GM12878 (cell line): ENCODE data around the gene MAN1B1. TPM values are rescaled to one million over a fixed set of nuclear protein-coding genes. Genes with fewer than 3 reads are reported as not detected.

Source experiments
- ATAC-seq: fragments of 200-7000 bp; cut with Tn5 transposase; 3 replicates; pipeline ENCODE4 v1.9.1; 2020; ENCODE audit warnings: mild to moderate bottlenecking, moderate library complexity
- BruUV-seq: library from RNA; stranded (reverse); fragments of 400-500 nt; replicated peaks from 2 replicates; lab custom pipeline; 2021; lab: Mats Ljungman, UMichigan
- CTCF ChIA-PET: fragments of 300-600 bp; sonication (Branson Sonifier 250); formaldehyde crosslinking; extraction: SDS; loops from one replicate; lab custom pipeline; 2021; ENCODE audit warnings: inconsistent platforms; lab: Yijun Ruan, JAX
- POLR2A ChIA-PET: fragments of 350-600 bp; formaldehyde crosslinking; extraction: SDS; loops from one replicate; lab custom pipeline; 2021; ENCODE audit warnings: inconsistent platforms; lab: Charles Lee
- RAD21 ChIA-PET: fragments of 300-600 bp; sonication (Branson Sonifier 250); formaldehyde crosslinking; loops from one replicate; lab custom pipeline; 2023; ENCODE audit warnings: antibody characterized with exemption; ENCODE audit not compliant: unreplicated experiment; lab: Charles Lee
- SMC1A ChIA-PET: fragments of 300-600 bp; sonication (Branson Sonifier 250); formaldehyde crosslinking; loops from one replicate; lab custom pipeline; 2023; ENCODE audit not compliant: unreplicated experiment, uncharacterized antibody; lab: Charles Lee
- DNase-seq: peaks from one replicate; pipeline ENCODE4 v3.0.0-alpha.2; 2011; ENCODE audit warnings: low read depth, low spot score
- FAIRE-seq: peaks from 3 replicates; lab custom pipeline; 2011; peaks lifted over from hg19 to GRCh38; lab: Jason Lieb, UNC
- H2AFZ ChIP-seq: 2 replicates; pipeline ENCODE4 v1.6.0; 2011; ENCODE audit warnings: low read depth, low read length, control low read depth; ENCODE audit not compliant: control insufficient read depth
- H3K27ac ChIP-seq: 2 replicates; pipeline ENCODE4 v1.5.1; 2011; ENCODE audit warnings: control low read depth; ENCODE audit not compliant: control insufficient read depth, insufficient read depth
- H3K27me3 ChIP-seq, 2 experiments: replicated peaks in 1 of 2; 2 replicates each; pipeline versions ENCODE4 v1.6.0 to v1.6.1; 2011; ENCODE audit warnings: low read length in 1 of 2; ENCODE audit not compliant: control insufficient read depth in 2 of 2, insufficient read depth in 2 of 2
- H3K36me3 ChIP-seq, 2 experiments: 2 replicates each; pipeline ENCODE4 v1.5.1; 2011; ENCODE audit warnings: low read length in 1 of 2; ENCODE audit not compliant: control insufficient read depth in 2 of 2, insufficient read depth in 2 of 2
- H3K4me1 ChIP-seq: 2 replicates; pipeline ENCODE4 v1.6.1; 2011; ENCODE audit warnings: mild to moderate bottlenecking, low read length, moderate library complexity, mixed read lengths; ENCODE audit not compliant: control insufficient read depth, insufficient read depth
- H3K4me2 ChIP-seq: 2 replicates; pipeline ENCODE4 v1.6.0; 2011; ENCODE audit warnings: control low read depth; ENCODE audit not compliant: control insufficient read depth, insufficient read depth
- H3K4me3 ChIP-seq: fragments of 200-600 bp; sonication (generic); 2 replicates; pipeline ENCODE4 v1.5.1; 2016
- H3K79me2 ChIP-seq: 2 replicates; pipeline ENCODE4 v1.6.0; 2011; ENCODE audit warnings: low read length; ENCODE audit not compliant: control insufficient read depth, insufficient read depth
- H3K9ac ChIP-seq: 2 replicates; pipeline ENCODE4 v1.8.0; 2011; ENCODE audit warnings: low read length, control low read depth, mixed read lengths; ENCODE audit not compliant: control insufficient read depth, insufficient read depth
- H3K9me3 ChIP-seq: replicated peaks from 3 replicates; pipeline ENCODE4 v1.5.1; 2011; ENCODE audit warnings: mild to moderate bottlenecking, low read length; ENCODE audit not compliant: control insufficient read depth, insufficient read depth
- H4K20me1 ChIP-seq: 2 replicates; pipeline ENCODE4 v1.6.0; 2011; ENCODE audit not compliant: control insufficient read depth, insufficient read depth
- BMI1 ChIP-seq: fragments of 450-650 bp; IDR thresholded peaks from 2 replicates; pipeline ENCODE4 v1.6.1; 2016; ENCODE audit warnings: mild to moderate bottlenecking, moderate library complexity, borderline replicate concordance
- BRCA1 ChIP-seq: IDR thresholded peaks from 2 replicates; pipeline ENCODE4 v1.6.1; 2011; ENCODE audit warnings: low read depth, low read length, improper control_type of control experiment
- KDM1A ChIP-seq: fragments of 200-600 bp; sonication (generic); IDR thresholded peaks from 2 replicates; pipeline ENCODE4 v1.6.1; 2016; ENCODE audit warnings: borderline replicate concordance
- MXI1 ChIP-seq: fragments of 150-350 bp; IDR thresholded peaks from 2 replicates; pipeline ENCODE4 v1.6.1; 2011; ENCODE audit warnings: low read depth, mild to moderate bottlenecking, inconsistent platforms, low read length, improper control_type of control experiment
- NKRF ChIP-seq: fragments of 450-650 bp; conservative IDR thresholded peaks from 2 replicates; pipeline ENCODE4 v1.6.1; 2017; ENCODE audit warnings: mild to moderate bottlenecking, moderate library complexity
- PAX5 ChIP-seq: IDR thresholded peaks from 2 replicates; pipeline ENCODE4 v1.6.1; 2011; ENCODE audit warnings: low read depth, low read length, borderline replicate concordance
- POLR2AphosphoS5 ChIP-seq: IDR thresholded peaks from 2 replicates; pipeline ENCODE4 v1.6.1; 2011; ENCODE audit warnings: mild to moderate bottlenecking, low read length, inconsistent platforms
- SPI1 ChIP-seq: IDR thresholded peaks from 2 replicates; pipeline ENCODE4 v1.6.1; 2011; ENCODE audit warnings: low read depth, mild to moderate bottlenecking, low read length, moderate library complexity, borderline replicate concordance; ENCODE audit not compliant: insufficient read depth
- SRF ChIP-seq, 2 experiments: IDR thresholded peaks; 2 replicates each; pipeline ENCODE4 v1.6.1; 2011; ENCODE audit warnings: low read depth in 2 of 2, low read length in 2 of 2, mild to moderate bottlenecking in 1 of 2, moderate library complexity in 1 of 2
- WGBS: methylation state at CpG from one replicate; pipeline ENCODE4 v1.1.6; 2016; ENCODE audit warnings: low lambda C conversion rate; ENCODE audit not compliant: insufficient replicate concordance, insufficient coverage; ENCODE audit errors: missing lambda C conversion rate; 5-methylcytosine and 5-hydroxymethylcytosine counted together
- in situ Hi-C: fragments of 300-500 bp; cut with MboI; formaldehyde crosslinking; loops from 9 replicates; pipeline ENCODE4 v1.14.3; 2018; ENCODE audit warnings: mixed read lengths
- intact Hi-C: fragments of 100-400 bp; cut with micrococcal nuclease; formaldehyde crosslinking; loops from one replicate; pipeline ENCODE4 v1.14.2; 2022; ENCODE audit not compliant: unreplicated experiment
- polyA plus RNA-seq, 11 experiments: library from polyadenylated mRNA; depleted of rRNA in 4 of 11; unstranded in 6 of 11; stranded (reverse) in 5 of 11; fragments of >200 nt; fragmentation: Nextera tagmentation in 4 of 11; fragmentation: Illumina TruSeq in 1 of 11; extraction: Ambion mirVana in 4 of 11; extraction: Trizol in 1 of 11; gene quantifications; 1 replicate in 1 of 11; 2 replicates in 10 of 11; pipeline versions ENCODE4 v1.2.1 to v1.2.3, GENCODE V29; 2011 to 2016; ENCODE audit warnings: inconsistent platforms in 2 of 11, missing spikeins in 2 of 11, low read depth in 1 of 11
- total RNA-seq, 4 experiments: library from RNA; depleted of rRNA in 3 of 4; stranded (reverse); fragments of >200 nt in 3 of 4; fragmentation: Illumina TruSeq in 1 of 4; extraction: Trizol in 1 of 4; gene quantifications; 2 replicates each; pipeline versions ENCODE4 v1.2.1 to v1.2.3, GENCODE V29; 2013 to 2021

Gene MAN1B1
- total and polyA plus RNA-seq, 10 of the 15 experiments (the other 5 are each of a cell fraction or from before 2014, with no cell fraction given), result 0.71 to 34.1 (median 22.7) TPM

- TF ChIP-seq NKRF, result 0 out of 2 replicates have a peak, but pooled peaks have one; percentile 65
Measured at GRCh38 chr9:137077758-137078693, 8.8 kb upstream of the MAN1B1 start (continued).

- ChIA-PET CTCF (no interaction called here), RAD21 (interaction anchor here (0.6 kb wide), 1 partner anchor 11 kb away, joined by 3 read pairs; no protein-coding TSS in a partner anchor)
- peak overlapping the region; percentile 66 for H3K4me3 ChIP-seq
- H3K27me3 ChIP-seq, result no peaks in the 10 kb centered on the region
- DNase-seq, result no peak
- H3K4me2 ChIP-seq, result peak overlapping the region; percentile 72
- in situ Hi-C loops, result no loop called here
- peaks cover 0 to 5% of the 10 kb centered on the region in 2 experiments; a peak in 3 of 4 replicates for H3K36me3 ChIP-seq
- peaks cover 31% of the 10 kb centered on the region for H3K4me1 ChIP-seq
- H2AFZ ChIP-seq, result no peak overlapping the region
- H4K20me1 ChIP-seq, result no peaks in the 10 kb centered on the region; the same call in 1 of the 2 replicates
- TF ChIP-seq SRF (IDR thresholded peaks at IDR 0.05; ENCODE audit: low read depth in 2 of 2, low read length in 2 of 2) (no peak), PAX5 (no peak), SPI1 (no peak), MXI1 (no peak), BRCA1 (no peak), POLR2AphosphoS5 (no peak), KDM1A (no peak), BMI1 (no peak)
- TF ChIP-seq, all 136 proteins: peak for 0
- Histone ChIP-seq H3K9me3 (no peaks in the 10 kb centered on the region), H3K27ac (no peak overlapping the region), H3K79me2 (peaks cover 8% of the 10 kb centered on the region), H3K9ac (no peak overlapping the region; the same call in 1 of the 2 replicates)
- WGBS, result 97% methylated on average over 35 of the region's 51 CpGs
- FAIRE-seq (no peak), ATAC-seq (no peak)
- intact Hi-C loops, result no loop called here
- SMC1A ChIA-PET, result interaction anchor here (1.1 kb wide), 1 partner anchor 11 kb away, joined by 3 read pairs; no protein-coding TSS in a partner anchor
- BruUV-seq, result no TSS peak
- POLR2A ChIA-PET, result no interaction called here
Measured at GRCh38 chr9:137078701-137079400, 7.9 kb upstream of the MAN1B1 start.
